Transverse colon (tissue), 4 donors: Measurements from ENCODE around the gene ARHGEF25. TPM values are rescaled to one million over a fixed set of nuclear protein-coding genes. Genes with fewer than 3 reads are reported as not detected.

Source experiments
- DNase-seq: peaks from one replicate; pipeline ENCODE4 v3.0.0-alpha.2; 2019
- H3K27ac ChIP-seq, 4 donors: fragments of 200-600 bp; sonication (generic); 2 replicates each; pipeline ENCODE4 v1.5.1; 2016 to 2018; ENCODE audit warnings: inconsistent platforms in 4 of 4
- H3K27me3 ChIP-seq: fragments of 200-600 bp; sonication (generic); 2 replicates; pipeline ENCODE4 v1.5.1; 2017; ENCODE audit warnings: inconsistent platforms
- H3K36me3 ChIP-seq, 4 donors: fragments of 200-600 bp; sonication (generic); 2 replicates each; pipeline ENCODE4 v1.5.1; 2017 to 2019; ENCODE audit warnings: inconsistent platforms in 4 of 4
- H3K4me1 ChIP-seq, 4 donors: fragments of 200-600 bp; sonication (generic); 2 replicates each; pipeline ENCODE4 v1.5.1; 2017 to 2020; ENCODE audit warnings: inconsistent platforms in 4 of 4
- H3K4me3 ChIP-seq, 4 donors: fragments of 200-600 bp; sonication (generic); 1 replicate in 1 of 4; 2 replicates in 3 of 4; pipeline versions ENCODE4 v1.5.1 to v1.6.1; 2017 to 2019; ENCODE audit warnings: inconsistent platforms in 4 of 4
- H3K9me3 ChIP-seq, 2 donors: fragments of 200-600 bp; sonication (generic); 2 replicates each; pipeline ENCODE4 v1.5.1; 2017 to 2019; ENCODE audit warnings: inconsistent platforms in 2 of 2
- CTCF ChIP-seq, 5 experiments: fragments of 200-600 bp in 3 of 5; fragments of 450-650 bp in 2 of 5; sonication (generic) in 3 of 5; IDR thresholded peaks; 1 replicate in 2 of 5; 2 replicates in 3 of 5; pipeline ENCODE4 v1.5.1; 2016 to 2017; ENCODE audit warnings: antibody characterized with exemption in 5 of 5, inconsistent platforms in 3 of 5, mild to moderate bottlenecking in 2 of 5, moderate library complexity in 1 of 5
- EP300 ChIP-seq: sonication (generic); formaldehyde crosslinking; IDR thresholded peaks from one replicate; pipeline ENCODE4 v1.6.1; 2017; ENCODE audit warnings: antibody characterized with exemption, low read depth
- POLR2A ChIP-seq: fragments of 450-650 bp; IDR thresholded peaks from one replicate; pipeline ENCODE4 v1.6.1; 2016; ENCODE audit warnings: antibody characterized with exemption, mild to moderate bottlenecking, moderate library complexity
- POLR2AphosphoS5 ChIP-seq, 3 donors: sonication (generic); formaldehyde crosslinking; IDR thresholded peaks; one replicate each; pipeline ENCODE4 v1.6.1; 2016; ENCODE audit warnings: antibody characterized with exemption in 3 of 3
- WGBS, 2 donors: methylation state at CpG; one replicate each; pipeline ENCODE4 v1.1.5; 2018; ENCODE audit warnings: low coverage in 1 of 2; 5-methylcytosine and 5-hydroxymethylcytosine counted together
- in situ Hi-C, 4 donors: fragments of 200-750 bp; cut with MboI; loops; one replicate each; pipeline versions ENCODE4 v1.15.0 to v1.15.1; 2017; ENCODE audit warnings: low sequenced_read_pairs in 3 of 4, low pct_ligation_motif_present in 1 of 4, low pct_unique_long_range_greater_than_20kb in 1 of 4
- intact Hi-C: fragments of 100-400 bp; cut with DNase I; formaldehyde crosslinking; loops from one replicate; pipeline ENCODE4 v1.15.1; 2023; ENCODE audit warnings: low total_unique reads
- total RNA-seq, 4 donors: library from RNA; depleted of rRNA; stranded (reverse); fragments of >200 nt; gene quantifications; one replicate each; pipeline ENCODE4 v1.1.0, GENCODE V29; 2016

ARHGEF25 gene
- total RNA-seq, 4 donors from 2014 or later, result 6.6 to 35.9 (median 15.3) TPM

- Histone ChIP-seq H3K27me3 (peaks cover 22% of the 10 kb centered on the region), H3K9me3 (no peaks in the 10 kb centered on the region), H3K4me1 (no peaks in the 10 kb centered on the region), H3K4me3 (no peak overlapping the region), H3K36me3 (no peaks in the 10 kb centered on the region), H3K27ac (no peak overlapping the region)
- 96 to 100% methylated on average over 1 of the region's 1 CpG for WGBS, 2 donors
- no peak for TF ChIP-seq EP300
- TF ChIP-seq POLR2A, result no peak
- TF ChIP-seq CTCF (IDR thresholded peaks at IDR 0.05), result no peak
- no peak for TF ChIP-seq POLR2AphosphoS5 (IDR thresholded peaks at IDR 0.05)
- intact Hi-C loops, result no loop called here
- in situ Hi-C loops, result loop anchor here in 2 of 4 donors (5.0 kb wide), 2 partner anchors 40 to 45 kb away; no protein-coding TSS in a partner anchor
- DNase-seq, result no peak
Observed at GRCh38 chr12:57582440-57582839, 28.8 kb upstream of the ARHGEF25 start.

GRCh38 chr12:57583008-57583831 lies 28.0 kb upstream of the ARHGEF25 start:
- Histone ChIP-seq H3K9me3 (no peaks in the 10 kb centered on the region), H3K27me3 (peaks cover 29% of the 10 kb centered on the region), H3K27ac (no peak overlapping the region), H3K36me3 (no peaks in the 10 kb centered on the region), H3K4me1 (no peaks in the 10 kb centered on the region), H3K4me3 (no peak overlapping the region)
- in situ Hi-C loops (loop anchor here in 2 of 4 donors (5.0 kb wide), 2 partner anchors 39 to 44 kb away; no protein-coding TSS in a partner anchor), intact Hi-C loops (loop anchor here (1.0 kb wide), 1 partner anchor 38 kb away; no protein-coding TSS in a partner anchor)
- TF ChIP-seq CTCF (IDR thresholded peaks at IDR 0.05) (peak; percentile 91 to 96 (median 93)), EP300 (no peak)
- WGBS, 2 donors, result 19 to 43% methylated on average over 6 to 13 of the region's 13 CpGs
- DNase-seq, result peak; percentile 63

- WGBS, 2 donors, result 100% methylated on average over 2 of the region's 2 CpGs
- TF ChIP-seq EP300 (no peak), POLR2A (no peak)
- no peak overlapping the region for H3K27ac ChIP-seq
- no peaks in the 10 kb centered on the region for H3K36me3 ChIP-seq
- no peaks in the 10 kb centered on the region for H3K4me1 ChIP-seq
- intact Hi-C loops (no loop called here), in situ Hi-C loops (loop anchor here in 2 of 4 donors (5.0 kb wide), 2 partner anchors 38 to 43 kb away; no protein-coding TSS in a partner anchor)
- H3K27me3 ChIP-seq, result peaks cover 29% of the 10 kb centered on the region
- no peaks in the 10 kb centered on the region for H3K9me3 ChIP-seq
- DNase-seq, result no peak
- H3K4me3 ChIP-seq, result no peak overlapping the region
Observed at GRCh38 chr12:57584050-57584449, 27.2 kb upstream of the ARHGEF25 start.

GRCh38 chr12:57584690-57585089 lies 26.5 kb upstream of the ARHGEF25 start:
- Histone ChIP-seq H3K27me3 (peaks cover 29% of the 10 kb centered on the region), H3K4me3 (no peak overlapping the region), H3K9me3 (no peaks in the 10 kb centered on the region), H3K4me1 (no peaks in the 10 kb centered on the region), H3K36me3 (no peaks in the 10 kb centered on the region), H3K27ac (no peak overlapping the region)
- DNase-seq, result no peak
- TF ChIP-seq POLR2A, result no peak
- no peak for TF ChIP-seq EP300
- no peak for TF ChIP-seq CTCF (IDR thresholded peaks at IDR 0.05)
- TF ChIP-seq POLR2AphosphoS5 (IDR thresholded peaks at IDR 0.05), result no peak
- intact Hi-C loops (no loop called here), in situ Hi-C loops (loop anchor here in 2 of 4 donors (5.0 kb wide), 2 partner anchors 38 to 43 kb away; no protein-coding TSS in a partner anchor)
